Gastrocnemius medialis (tissue), 4 donors: ENCODE data around the gene TMEM109.

Source experiments
- CTCF ChIP-seq, 5 experiments: fragments of 450-650 bp in 3 of 5; fragments of 200-600 bp in 2 of 5; sonication (generic) in 2 of 5; IDR thresholded peaks in 4 of 5; conservative IDR thresholded peaks in 1 of 5; 1 replicate in 4 of 5; 2 replicates in 1 of 5; pipeline ENCODE4 v1.5.1; 2016 to 2019; ENCODE audit warnings: antibody characterized with exemption in 5 of 5, mild to moderate bottlenecking in 3 of 5, moderate library complexity in 3 of 5
- POLR2A ChIP-seq, 2 donors: fragments of 450-650 bp; IDR thresholded peaks; one replicate each; pipeline ENCODE4 v1.6.1; 2017; ENCODE audit warnings: antibody characterized with exemption in 2 of 2, mild to moderate bottlenecking in 2 of 2, moderate library complexity in 2 of 2

GRCh38 chr11:60948250-60948649 is 34.3 kb downstream of the TMEM109 start:
- no peak for TF ChIP-seq CTCF (IDR thresholded peaks at IDR 0.05 in 4 of 5, conservative IDR thresholded peaks at IDR 0.05 in 1 of 5)
- no peak for TF ChIP-seq POLR2A (IDR thresholded peaks at IDR 0.05)
